PC-3 (cell line): ENCODE measurements around the gene VIPR2.

Source experiments
- CTCF ChIP-seq: fragments of 300-600 bp; sonication (generic); conservative IDR thresholded peaks from 2 replicates; pipeline ENCODE4 v1.5.1; 2017; ENCODE audit warnings: antibody characterized with exemption, low read depth, mild to moderate bottlenecking, low read length
- EZH2 ChIP-seq: fragments of 300-600 bp; sonication (generic); IDR thresholded peaks from one replicate; pipeline ENCODE4 v1.6.1; 2017; ENCODE audit warnings: antibody characterized with exemption, mild to moderate bottlenecking, low read length; ENCODE audit not compliant: unreplicated experiment

GRCh38 chr7:159109653-159110035, 35.0 kb downstream of the VIPR2 start:
- TF ChIP-seq CTCF (no peak), EZH2 (no peak)
